OCI-LY1 (cell line): Measurements from ENCODE around the gene QKI.

Experiments
- H2AFZ ChIP-seq: fragments of 200-600 bp; sonication (generic), shearing (Covaris generic); 2 replicates; pipeline ENCODE4 v1.6.0; 2014; ENCODE audit warnings: antibody characterized with exemption, mild to moderate bottlenecking, low read length
- H3F3A ChIP-seq: fragments of 200-600 bp; sonication (generic), shearing (Covaris generic); 2 replicates; pipeline ENCODE4 v1.6.0; 2014; ENCODE audit warnings: mild to moderate bottlenecking, antibody characterized with exemption, low read length, moderate library complexity; ENCODE audit not compliant: insufficient read depth
- H3K27ac ChIP-seq: fragments of 200-600 bp; sonication (generic); 2 replicates; pipeline ENCODE4 v1.5.1; 2014; ENCODE audit warnings: low read length, mixed run types, mild to moderate bottlenecking, low read depth; ENCODE audit not compliant: poor library complexity, severe bottlenecking
- H3K27me3 ChIP-seq: fragments of 200-600 bp; sonication (generic); 2 replicates; pipeline ENCODE4 v1.6.0; 2014; ENCODE audit warnings: antibody characterized with exemption, mild to moderate bottlenecking, low read length, moderate library complexity; ENCODE audit not compliant: insufficient read depth
- H3K36me3 ChIP-seq: fragments of 200-600 bp; sonication (generic); 2 replicates; pipeline ENCODE4 v1.6.1; 2014; ENCODE audit warnings: mild to moderate bottlenecking, antibody characterized with exemption, low read length, moderate library complexity, mixed read lengths; ENCODE audit not compliant: insufficient read depth
- H3K4me1 ChIP-seq: fragments of 200-600 bp; sonication (generic); 2 replicates; pipeline ENCODE4 v1.5.1; 2014; ENCODE audit warnings: mild to moderate bottlenecking, low read length, moderate library complexity; ENCODE audit not compliant: insufficient read depth, severe bottlenecking
- H3K4me2 ChIP-seq: fragments of 200-600 bp; sonication (generic), shearing (Covaris generic); 2 replicates; pipeline ENCODE4 v1.6.1; 2014; ENCODE audit warnings: low read length
- H3K4me3 ChIP-seq: fragments of 200-600 bp; sonication (generic); 2 replicates; pipeline ENCODE4 v1.5.1; 2014; ENCODE audit warnings: low read length, low read depth, mild to moderate bottlenecking, mixed read lengths; ENCODE audit not compliant: poor library complexity, severe bottlenecking
- H3K79me2 ChIP-seq: fragments of 200-600 bp; shearing (Covaris generic); 2 replicates; pipeline ENCODE4 v1.6.1; 2016; ENCODE audit warnings: mixed run types, low read length, mixed read lengths; ENCODE audit not compliant: insufficient read depth
- H3K9ac ChIP-seq: fragments of 200-600 bp; sonication (generic), shearing (Covaris generic); 2 replicates; pipeline ENCODE4 v1.6.1; 2014; ENCODE audit warnings: mild to moderate bottlenecking, low read length, mixed read lengths
- H3K9me2 ChIP-seq: fragments of 200-600 bp; sonication (generic), shearing (Covaris generic); 2 replicates; pipeline ENCODE4 v1.6.1; 2014; ENCODE audit warnings: low read depth, mild to moderate bottlenecking, low read length, mixed read lengths
- H3K9me3 ChIP-seq: fragments of 200-600 bp; shearing (Covaris generic); 2 replicates; pipeline ENCODE4 v1.6.1; 2014; ENCODE audit warnings: low read length, mixed read lengths
- H4K20me1 ChIP-seq: fragments of 200-600 bp; sonication (generic), shearing (Covaris generic); 2 replicates; pipeline ENCODE4 v1.6.0; 2016; ENCODE audit warnings: mild to moderate bottlenecking, low read length; ENCODE audit not compliant: insufficient read depth
- EZH2 ChIP-seq: fragments of 200-600 bp; sonication (generic), shearing (Covaris generic); IDR thresholded peaks from 2 replicates; pipeline ENCODE4 v1.8.0; 2017; ENCODE audit warnings: borderline replicate concordance, mixed run types, mild to moderate bottlenecking, antibody characterized with exemption, low read length, moderate library complexity, mixed read lengths
- TF ChIP-seq, protein P1 (sequence below): fragments of 200-600 bp; sonication (generic), shearing (Covaris generic); IDR thresholded peaks from 2 replicates; pipeline ENCODE4 v1.5.1; 2017; ENCODE audit warnings: mild to moderate bottlenecking, antibody characterized with exemption, low read length, moderate library complexity, mixed read lengths

Gene QKI

DNA sequence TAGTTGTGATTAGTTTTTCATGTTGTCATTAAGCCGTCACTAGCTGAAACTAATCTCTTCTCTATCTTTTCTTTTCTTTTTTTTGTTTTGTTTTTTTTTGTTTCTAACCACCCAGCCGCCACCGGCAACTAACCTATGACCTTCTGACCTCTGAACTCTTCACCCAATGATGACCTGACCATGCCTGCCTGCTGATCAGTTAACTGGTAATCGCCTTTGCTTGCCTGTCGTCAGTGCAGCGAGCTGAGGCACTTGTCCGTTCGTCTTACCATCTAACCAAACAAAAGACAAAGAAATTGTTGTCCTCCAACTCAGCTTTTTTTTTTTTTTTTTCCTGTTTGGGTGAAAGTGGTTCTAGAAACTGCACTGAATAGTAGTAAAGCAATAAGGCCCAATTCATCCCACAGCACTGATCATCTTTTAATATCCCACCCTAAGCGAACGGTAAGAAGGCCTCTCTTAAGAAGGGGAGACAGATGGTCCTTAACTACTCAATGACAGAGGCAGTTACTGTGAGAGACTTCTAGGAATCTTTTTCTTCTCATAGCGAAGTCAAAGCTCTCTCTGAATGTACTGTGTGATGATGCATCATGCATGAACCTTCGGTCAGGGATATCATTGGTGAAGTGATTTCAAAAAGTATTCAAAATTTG is 156.2 kb downstream of the QKI start:
- no peaks in the 10 kb centered on the region for H3K9me3 ChIP-seq
- no peak overlapping the region for H3K4me2 ChIP-seq
- no peaks in the 10 kb centered on the region for H3K4me1 ChIP-seq
- H3K79me2 ChIP-seq, result no peaks in the 10 kb centered on the region
- no peak overlapping the region for H3K27ac ChIP-seq
- no peak overlapping the region for H2AFZ ChIP-seq
- H3K27me3 ChIP-seq, result no peaks in the 10 kb centered on the region
- peaks cover 13% of the 10 kb centered on the region for H3K36me3 ChIP-seq
- no peaks in the 10 kb centered on the region; the same call in 1 of the 2 replicates for H3F3A ChIP-seq
- H3K9ac ChIP-seq, result no peak overlapping the region
- no peaks in the 10 kb centered on the region for H3K9me2 ChIP-seq
- no peaks in the 10 kb centered on the region for H4K20me1 ChIP-seq
- no peak overlapping the region for H3K4me3 ChIP-seq
- no peak for TF ChIP-seq EZH2
- TF ChIP-seq, protein P1, sequence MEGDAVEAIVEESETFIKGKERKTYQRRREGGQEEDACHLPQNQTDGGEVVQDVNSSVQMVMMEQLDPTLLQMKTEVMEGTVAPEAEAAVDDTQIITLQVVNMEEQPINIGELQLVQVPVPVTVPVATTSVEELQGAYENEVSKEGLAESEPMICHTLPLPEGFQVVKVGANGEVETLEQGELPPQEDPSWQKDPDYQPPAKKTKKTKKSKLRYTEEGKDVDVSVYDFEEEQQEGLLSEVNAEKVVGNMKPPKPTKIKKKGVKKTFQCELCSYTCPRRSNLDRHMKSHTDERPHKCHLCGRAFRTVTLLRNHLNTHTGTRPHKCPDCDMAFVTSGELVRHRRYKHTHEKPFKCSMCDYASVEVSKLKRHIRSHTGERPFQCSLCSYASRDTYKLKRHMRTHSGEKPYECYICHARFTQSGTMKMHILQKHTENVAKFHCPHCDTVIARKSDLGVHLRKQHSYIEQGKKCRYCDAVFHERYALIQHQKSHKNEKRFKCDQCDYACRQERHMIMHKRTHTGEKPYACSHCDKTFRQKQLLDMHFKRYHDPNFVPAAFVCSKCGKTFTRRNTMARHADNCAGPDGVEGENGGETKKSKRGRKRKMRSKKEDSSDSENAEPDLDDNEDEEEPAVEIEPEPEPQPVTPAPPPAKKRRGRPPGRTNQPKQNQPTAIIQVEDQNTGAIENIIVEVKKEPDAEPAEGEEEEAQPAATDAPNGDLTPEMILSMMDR, result no peak

DNA sequence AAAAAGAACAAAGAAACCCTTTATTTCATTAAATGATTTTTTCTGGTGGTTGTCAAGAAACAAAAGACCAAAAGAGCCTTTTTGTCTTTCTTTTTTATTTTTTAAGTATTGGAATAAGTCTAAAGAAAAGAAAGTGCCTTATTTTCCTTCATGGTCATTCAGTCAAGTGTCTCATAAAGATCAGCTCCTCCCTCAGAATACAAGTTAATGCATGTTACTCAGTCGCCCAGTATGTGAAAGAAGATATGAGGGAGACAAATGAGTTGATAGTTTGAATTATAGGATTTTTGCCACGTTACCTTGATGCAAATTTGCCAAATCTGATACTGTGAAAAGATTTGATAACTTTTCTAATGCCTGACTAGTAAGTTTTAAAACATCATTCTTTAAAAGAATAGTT is 157.2 kb downstream of the QKI start:
- no peak for TF ChIP-seq EZH2
- TF ChIP-seq, protein P1, result no peak
- Histone ChIP-seq H3K79me2 (no peaks in the 10 kb centered on the region), H3K4me3 (no peak overlapping the region), H3K27ac (no peak overlapping the region), H3F3A (no peaks in the 10 kb centered on the region; the same call in 1 of the 2 replicates), H3K27me3 (no peaks in the 10 kb centered on the region), H3K36me3 (peaks cover 13% of the 10 kb centered on the region), H3K9ac (no peak overlapping the region), H3K4me1 (no peaks in the 10 kb centered on the region), H3K4me2 (no peak overlapping the region), H3K9me3 (no peaks in the 10 kb centered on the region), H4K20me1 (no peaks in the 10 kb centered on the region), H3K9me2 (no peaks in the 10 kb centered on the region), H2AFZ (no peak overlapping the region)

DNA sequence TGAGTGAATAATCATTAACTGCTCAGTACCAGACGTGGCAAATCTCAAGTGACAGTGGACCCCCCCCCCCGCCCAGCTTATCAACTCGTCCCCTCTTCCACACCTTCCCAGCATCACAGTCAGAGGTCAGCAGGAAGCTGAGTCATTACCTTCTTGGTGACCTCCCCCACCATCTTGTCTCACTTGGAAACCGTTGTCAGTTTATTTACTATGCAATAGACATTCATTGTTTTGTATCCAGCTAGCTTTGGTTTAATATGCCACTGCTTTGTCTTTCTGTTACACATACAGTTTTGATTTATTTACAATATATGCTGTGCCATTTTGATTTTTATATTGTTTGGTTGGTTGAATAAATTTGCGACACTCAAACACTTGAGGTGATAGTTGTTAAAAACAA is 158.1 kb downstream of the QKI start:
- Histone ChIP-seq H3K79me2 (no peaks in the 10 kb centered on the region), H3K36me3 (peaks cover 13% of the 10 kb centered on the region), H4K20me1 (no peaks in the 10 kb centered on the region), H3K27ac (no peak overlapping the region), H3K4me1 (no peaks in the 10 kb centered on the region), H3K9ac (no peak overlapping the region), H3K9me2 (no peaks in the 10 kb centered on the region), H3K27me3 (no peaks in the 10 kb centered on the region), H3F3A (no peaks in the 10 kb centered on the region; the same call in 1 of the 2 replicates), H2AFZ (no peak overlapping the region), H3K9me3 (no peaks in the 10 kb centered on the region), H3K4me3 (no peak overlapping the region), H3K4me2 (no peak overlapping the region)
- TF ChIP-seq EZH2, result no peak
- TF ChIP-seq, protein P1, result no peak
